ENCODE measurements around the gene KRTAP5-11. TPM values are rescaled to one million over a fixed set of nuclear protein-coding genes. Genes with fewer than 3 reads are reported as not detected.

KRTAP5-11 gene
- total and polyA plus RNA-seq, 2 donors (not counting 3 experiments of a cell fraction or from before 2014, with no cell fraction given), result not detected

DNA sequence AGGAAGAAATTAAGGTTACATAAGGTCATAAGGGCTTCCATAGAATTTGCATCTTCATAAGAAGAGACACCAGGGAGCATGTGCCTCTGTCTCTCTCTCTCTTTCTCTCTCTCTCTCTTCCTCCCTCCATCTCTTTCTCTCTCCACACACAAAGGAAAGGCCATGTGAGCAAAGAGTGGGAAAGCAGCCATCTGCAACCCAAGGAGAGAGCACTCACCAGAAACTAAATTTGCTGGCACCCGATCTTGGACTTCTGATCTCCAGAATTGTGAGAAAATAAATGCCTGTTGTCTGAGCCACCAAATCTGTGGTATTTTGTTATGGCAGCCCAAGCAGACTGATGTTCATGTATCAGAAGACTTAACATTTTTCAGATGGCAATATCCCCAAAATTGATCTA is 23.7 kb downstream of the KRTAP5-11 start:
- Histone ChIP-seq H3K9me3 (replicated peaks; ENCODE audit: control insufficient read depth, insufficient read depth, low read length) (no peaks in the 10 kb centered on the region), H3K27me3 (ENCODE audit: control insufficient read depth in 2 of 2, insufficient read depth in 2 of 2, low read length in 2 of 2) (peaks cover 0 to 5% of the 10 kb centered on the region in 2 experiments), H3K79me2 (ENCODE audit: control insufficient read depth, insufficient read depth, low read length) (no peaks in the 10 kb centered on the region), H3K9ac (replicated peaks; ENCODE audit: extremely low read depth, insufficient read depth, low read length) (no peak overlapping the region), H2AFZ (ENCODE audit: low read depth, low read length) (no peak overlapping the region), H3K9me1 (replicated peaks; ENCODE audit: control insufficient read depth, extremely low read depth, insufficient read depth, low read length) (no peaks in the 10 kb centered on the region), H3K4me3 (replicated peaks in 1 of 3; ENCODE audit: insufficient read depth in 1 of 3, low read depth in 1 of 3, low read length in 3 of 3) (no peak overlapping the region), H3K4me1 (ENCODE audit: control insufficient read depth, extremely low read depth, insufficient read depth, low read length) (no peaks in the 10 kb centered on the region), H3K36me3 (ENCODE audit: control insufficient read depth in 2 of 2, extremely low read depth in 1 of 2, insufficient read depth in 2 of 2, low read length in 2 of 2) (no peaks in the 10 kb centered on the region), H4K20me1 (replicated peaks; ENCODE audit: control insufficient read depth, extremely low read depth, insufficient read depth, low read length) (no peaks in the 10 kb centered on the region), H3K27ac (ENCODE audit: insufficient read depth, low read depth, low read length) (no peak overlapping the region), H3K4me2 (ENCODE audit: insufficient read depth, low read length) (no peak overlapping the region)
- DNase-seq (ENCODE audit: low read depth, low spot score) (no peak), FAIRE-seq (no peak)
- intact Hi-C loops (cut with micrococcal nuclease) (no loop called here), dilution Hi-C loops (cut with MboI; ENCODE audit: extremely low pct_ligation_motif_present, low sequenced_read_pairs) (no loop called here)
- POLR2A ChIA-PET, result no interaction called here
- BruUV-seq (replicated peaks), result no TSS peak
- TF ChIP-seq MYC (IDR thresholded peaks at IDR 0.05; ENCODE audit: low read depth, low read length) (no peak), POLR2A (IDR thresholded peaks at IDR 0.05; ENCODE audit: low read depth, low read length) (no peak), JUN (IDR thresholded peaks at IDR 0.05; ENCODE audit: borderline replicate concordance, insufficient read depth, insufficient read length, low read depth) (no peak), EZH2 (IDR thresholded peaks at IDR 0.05; ENCODE audit: borderline replicate concordance, low read depth, low read length, severe bottlenecking) (no peak), GATA2 (IDR thresholded peaks at IDR 0.05; ENCODE audit: insufficient read depth, insufficient read length, low read depth, low read length) (no peak)
- CTCF ChIA-PET, result interaction anchor here (1.3 kb wide), 1 partner anchor 21 kb away, joined by 5 read pairs; no protein-coding TSS in a partner anchor

DNA sequence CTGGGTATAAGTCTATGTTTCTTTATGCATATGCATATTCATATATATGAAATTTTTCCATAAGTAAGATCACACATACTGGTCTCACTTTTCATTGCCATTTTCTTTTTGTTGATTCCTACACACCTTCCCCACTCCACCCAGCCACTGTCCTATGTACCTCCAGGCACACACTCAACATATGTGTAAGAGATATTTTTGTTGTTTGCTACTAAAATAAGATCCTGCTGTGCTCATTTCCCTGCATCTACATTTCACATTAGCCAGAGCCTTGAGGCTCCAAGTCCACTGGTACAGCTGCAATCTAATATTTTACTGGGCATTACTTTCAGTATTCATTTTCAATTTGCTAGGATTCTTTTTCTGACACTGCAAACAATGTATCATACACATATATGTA is 25.4 kb downstream of the KRTAP5-11 start:
- FAIRE-seq, result no peak
- intact Hi-C loops (cut with micrococcal nuclease), result no loop called here
- no TSS peak for BruUV-seq (replicated peaks)

More for the DNA sequence above, 25.4 kb downstream of the KRTAP5-11 start:
- H4K20me1 ChIP-seq (replicated peaks; ENCODE audit: control insufficient read depth, extremely low read depth, insufficient read depth, low read length), result no peaks in the 10 kb centered on the region
- H3K27ac ChIP-seq (ENCODE audit: insufficient read depth, low read depth, low read length), result no peak overlapping the region
- no peaks in the 10 kb centered on the region for H3K4me1 ChIP-seq (ENCODE audit: control insufficient read depth, extremely low read depth, insufficient read depth, low read length)
- no peaks in the 10 kb centered on the region for H3K9me3 ChIP-seq (replicated peaks; ENCODE audit: control insufficient read depth, insufficient read depth, low read length)
- H3K4me3 ChIP-seq (replicated peaks in 1 of 3; ENCODE audit: insufficient read depth in 1 of 3, low read depth in 1 of 3, low read length in 3 of 3), result no peak overlapping the region
- H3K36me3 ChIP-seq (ENCODE audit: control insufficient read depth in 2 of 2, extremely low read depth in 1 of 2, insufficient read depth in 2 of 2, low read length in 2 of 2), result no peaks in the 10 kb centered on the region
- no peak for DNase-seq (ENCODE audit: low read depth, low spot score)
- no peaks in the 10 kb centered on the region for H3K79me2 ChIP-seq (ENCODE audit: control insufficient read depth, insufficient read depth, low read length)
- no peak overlapping the region for H3K9ac ChIP-seq (replicated peaks; ENCODE audit: extremely low read depth, insufficient read depth, low read length)
- CTCF ChIA-PET, result interaction anchor here (0.9 kb wide), 1 partner anchor 8 kb away, joined by 3 read pairs; the partner anchor contains the start of gene KRTAP5-10
- no peaks in the 10 kb centered on the region for H3K9me1 ChIP-seq (replicated peaks; ENCODE audit: control insufficient read depth, extremely low read depth, insufficient read depth, low read length)
- H3K4me2 ChIP-seq (ENCODE audit: insufficient read depth, low read length), result no peak overlapping the region
- TF ChIP-seq MYC (IDR thresholded peaks at IDR 0.05; ENCODE audit: low read depth, low read length) (no peak), EZH2 (IDR thresholded peaks at IDR 0.05; ENCODE audit: borderline replicate concordance, low read depth, low read length, severe bottlenecking) (no peak), POLR2AphosphoS5 (IDR thresholded peaks at IDR 0.05; ENCODE audit: insufficient read depth, low read depth, low read length) (no peak), POLR2A (IDR thresholded peaks at IDR 0.05; ENCODE audit: low read depth, low read length) (no peak), FOS (IDR thresholded peaks at IDR 0.05; ENCODE audit: borderline replicate concordance, insufficient read depth, low read length) (no peak), GATA2 (IDR thresholded peaks at IDR 0.05; ENCODE audit: insufficient read depth, insufficient read length, low read depth, low read length) (no peak), JUN (IDR thresholded peaks at IDR 0.05; ENCODE audit: borderline replicate concordance, insufficient read depth, insufficient read length, low read depth) (no peak)
- TF ChIP-seq, protein P1, sequence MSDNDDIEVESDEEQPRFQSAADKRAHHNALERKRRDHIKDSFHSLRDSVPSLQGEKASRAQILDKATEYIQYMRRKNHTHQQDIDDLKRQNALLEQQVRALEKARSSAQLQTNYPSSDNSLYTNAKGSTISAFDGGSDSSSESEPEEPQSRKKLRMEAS (IDR thresholded peaks at IDR 0.05; ENCODE audit: insufficient read depth, insufficient read length), result no peak
- TF ChIP-seq, protein P2, sequence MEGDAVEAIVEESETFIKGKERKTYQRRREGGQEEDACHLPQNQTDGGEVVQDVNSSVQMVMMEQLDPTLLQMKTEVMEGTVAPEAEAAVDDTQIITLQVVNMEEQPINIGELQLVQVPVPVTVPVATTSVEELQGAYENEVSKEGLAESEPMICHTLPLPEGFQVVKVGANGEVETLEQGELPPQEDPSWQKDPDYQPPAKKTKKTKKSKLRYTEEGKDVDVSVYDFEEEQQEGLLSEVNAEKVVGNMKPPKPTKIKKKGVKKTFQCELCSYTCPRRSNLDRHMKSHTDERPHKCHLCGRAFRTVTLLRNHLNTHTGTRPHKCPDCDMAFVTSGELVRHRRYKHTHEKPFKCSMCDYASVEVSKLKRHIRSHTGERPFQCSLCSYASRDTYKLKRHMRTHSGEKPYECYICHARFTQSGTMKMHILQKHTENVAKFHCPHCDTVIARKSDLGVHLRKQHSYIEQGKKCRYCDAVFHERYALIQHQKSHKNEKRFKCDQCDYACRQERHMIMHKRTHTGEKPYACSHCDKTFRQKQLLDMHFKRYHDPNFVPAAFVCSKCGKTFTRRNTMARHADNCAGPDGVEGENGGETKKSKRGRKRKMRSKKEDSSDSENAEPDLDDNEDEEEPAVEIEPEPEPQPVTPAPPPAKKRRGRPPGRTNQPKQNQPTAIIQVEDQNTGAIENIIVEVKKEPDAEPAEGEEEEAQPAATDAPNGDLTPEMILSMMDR (IDR thresholded peaks at IDR 0.05; ENCODE audit: extremely low read depth in 1 of 2, insufficient read depth in 1 of 2, low read depth in 1 of 2, low read length in 2 of 2), result no peak
- dilution Hi-C loops (cut with MboI; ENCODE audit: extremely low pct_ligation_motif_present, low sequenced_read_pairs), result no loop called here
- POLR2A ChIA-PET, result no interaction called here
- H3K27me3 ChIP-seq (ENCODE audit: control insufficient read depth in 2 of 2, insufficient read depth in 2 of 2, low read length in 2 of 2), result peaks cover 0 to 1% of the 10 kb centered on the region in 2 experiments
- no peak overlapping the region for H2AFZ ChIP-seq (ENCODE audit: low read depth, low read length)
